Progenitor cell of endocrine pancreas (in vitro differentiated cells): ENCODE data around the gene PRSS36. TPM values are rescaled to one million over a fixed set of nuclear protein-coding genes. Genes with fewer than 3 reads are reported as not detected.

Experiments used
- DNase-seq: peaks from one replicate; pipeline ENCODE4 v3.0.0; 2021; ENCODE audit warnings: low spot score; ENCODE audit not compliant: unreplicated experiment
- H3K27ac Mint-ChIP-seq: 2 replicates; pipeline ENCODE4 v1.8.0; 2021; ENCODE audit warnings: mild to moderate bottlenecking, moderate library complexity, mixed read lengths
- H3K27me3 Mint-ChIP-seq: 2 replicates; pipeline ENCODE4 v1.8.0; 2021; ENCODE audit warnings: mixed read lengths
- H3K36me3 Mint-ChIP-seq: 2 replicates; pipeline ENCODE4 v1.8.0; 2022; ENCODE audit warnings: mixed read lengths; ENCODE audit not compliant: insufficient read depth
- H3K4me1 Mint-ChIP-seq: 2 replicates; pipeline ENCODE4 v1.8.0; 2021; ENCODE audit warnings: low read depth, mixed read lengths
- H3K4me3 Mint-ChIP-seq: 2 replicates; pipeline ENCODE4 v1.8.0; 2021; ENCODE audit warnings: low read depth, mild to moderate bottlenecking, moderate library complexity, mixed read lengths
- H3K9me3 Mint-ChIP-seq: 2 replicates; pipeline ENCODE4 v1.8.0; 2021; ENCODE audit warnings: low read depth, mixed read lengths
- total RNA-seq: library from RNA; stranded (reverse); gene quantifications from 2 replicates; pipeline ENCODE4 v1.2.1, GENCODE V29; 2021
- TF ChIP-seq, protein P1 (sequence below): fragments of 200-600 bp; sonication (generic); IDR thresholded peaks from one replicate; pipeline ENCODE4 v1.5.0; 2021; ENCODE audit warnings: antibody characterized with exemption, mild to moderate bottlenecking; ENCODE audit not compliant: unreplicated experiment

Gene PRSS36
- total RNA-seq, 1 donor from 2014 or later, result 0.65 TPM

DNA sequence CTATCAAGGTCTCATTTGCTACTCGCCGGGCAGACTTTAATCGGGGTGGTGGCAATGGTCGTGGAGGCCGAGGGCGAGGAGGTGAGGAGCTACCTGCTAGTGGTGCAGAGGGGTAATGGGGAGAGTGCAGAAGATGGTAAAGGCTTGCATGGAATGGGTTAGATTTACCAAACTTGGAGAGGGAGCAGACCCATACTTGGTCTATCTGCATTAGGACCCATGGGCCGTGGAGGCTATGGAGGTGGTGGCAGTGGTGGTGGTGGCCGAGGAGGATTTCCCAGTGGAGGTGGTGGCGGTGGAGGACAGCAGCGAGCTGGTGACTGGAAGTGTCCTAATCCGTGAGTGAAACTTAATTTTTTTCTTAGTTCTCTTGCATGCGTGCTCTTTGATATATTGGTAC, 40.2 kb upstream of the PRSS36 start:
- H3K4me3 Mint-ChIP-seq, result no peak overlapping the region
- H3K27me3 Mint-ChIP-seq, result no peaks in the 10 kb centered on the region
- TF ChIP-seq, protein P1, sequence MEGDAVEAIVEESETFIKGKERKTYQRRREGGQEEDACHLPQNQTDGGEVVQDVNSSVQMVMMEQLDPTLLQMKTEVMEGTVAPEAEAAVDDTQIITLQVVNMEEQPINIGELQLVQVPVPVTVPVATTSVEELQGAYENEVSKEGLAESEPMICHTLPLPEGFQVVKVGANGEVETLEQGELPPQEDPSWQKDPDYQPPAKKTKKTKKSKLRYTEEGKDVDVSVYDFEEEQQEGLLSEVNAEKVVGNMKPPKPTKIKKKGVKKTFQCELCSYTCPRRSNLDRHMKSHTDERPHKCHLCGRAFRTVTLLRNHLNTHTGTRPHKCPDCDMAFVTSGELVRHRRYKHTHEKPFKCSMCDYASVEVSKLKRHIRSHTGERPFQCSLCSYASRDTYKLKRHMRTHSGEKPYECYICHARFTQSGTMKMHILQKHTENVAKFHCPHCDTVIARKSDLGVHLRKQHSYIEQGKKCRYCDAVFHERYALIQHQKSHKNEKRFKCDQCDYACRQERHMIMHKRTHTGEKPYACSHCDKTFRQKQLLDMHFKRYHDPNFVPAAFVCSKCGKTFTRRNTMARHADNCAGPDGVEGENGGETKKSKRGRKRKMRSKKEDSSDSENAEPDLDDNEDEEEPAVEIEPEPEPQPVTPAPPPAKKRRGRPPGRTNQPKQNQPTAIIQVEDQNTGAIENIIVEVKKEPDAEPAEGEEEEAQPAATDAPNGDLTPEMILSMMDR, result no peak
- no peaks in the 10 kb centered on the region for H3K4me1 Mint-ChIP-seq
- H3K27ac Mint-ChIP-seq, result peak overlapping the region; percentile 76
- H3K36me3 Mint-ChIP-seq, result peaks cover 71% of the 10 kb centered on the region
- H3K9me3 Mint-ChIP-seq, result no peaks in the 10 kb centered on the region
- DNase-seq, result no peak

DNA sequence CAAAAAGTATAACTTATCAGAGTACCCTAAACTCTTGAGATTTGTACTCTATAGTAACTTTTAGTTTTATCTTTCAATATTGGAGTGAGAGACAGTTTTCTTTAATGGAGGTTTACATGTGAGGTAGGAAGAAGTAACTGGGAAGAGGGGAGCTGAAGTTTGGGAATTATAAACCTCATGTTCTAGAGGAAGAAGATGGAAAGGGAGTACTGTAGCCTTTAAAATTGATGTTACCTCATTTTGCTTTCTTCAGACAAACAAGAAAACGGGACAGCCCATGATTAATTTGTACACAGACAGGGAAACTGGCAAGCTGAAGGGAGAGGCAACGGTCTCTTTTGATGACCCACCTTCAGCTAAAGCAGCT, 39.5 kb upstream of the PRSS36 start:
- H3K9me3 Mint-ChIP-seq, result no peaks in the 10 kb centered on the region
- H3K27ac Mint-ChIP-seq, result peak overlapping the region; percentile 0
- DNase-seq, result no peak
- TF ChIP-seq, protein P1, result no peak
- no peaks in the 10 kb centered on the region for H3K27me3 Mint-ChIP-seq
- H3K36me3 Mint-ChIP-seq, result peaks cover 70% of the 10 kb centered on the region
- no peaks in the 10 kb centered on the region for H3K4me1 Mint-ChIP-seq
- H3K4me3 Mint-ChIP-seq, result no peak overlapping the region

DNA sequence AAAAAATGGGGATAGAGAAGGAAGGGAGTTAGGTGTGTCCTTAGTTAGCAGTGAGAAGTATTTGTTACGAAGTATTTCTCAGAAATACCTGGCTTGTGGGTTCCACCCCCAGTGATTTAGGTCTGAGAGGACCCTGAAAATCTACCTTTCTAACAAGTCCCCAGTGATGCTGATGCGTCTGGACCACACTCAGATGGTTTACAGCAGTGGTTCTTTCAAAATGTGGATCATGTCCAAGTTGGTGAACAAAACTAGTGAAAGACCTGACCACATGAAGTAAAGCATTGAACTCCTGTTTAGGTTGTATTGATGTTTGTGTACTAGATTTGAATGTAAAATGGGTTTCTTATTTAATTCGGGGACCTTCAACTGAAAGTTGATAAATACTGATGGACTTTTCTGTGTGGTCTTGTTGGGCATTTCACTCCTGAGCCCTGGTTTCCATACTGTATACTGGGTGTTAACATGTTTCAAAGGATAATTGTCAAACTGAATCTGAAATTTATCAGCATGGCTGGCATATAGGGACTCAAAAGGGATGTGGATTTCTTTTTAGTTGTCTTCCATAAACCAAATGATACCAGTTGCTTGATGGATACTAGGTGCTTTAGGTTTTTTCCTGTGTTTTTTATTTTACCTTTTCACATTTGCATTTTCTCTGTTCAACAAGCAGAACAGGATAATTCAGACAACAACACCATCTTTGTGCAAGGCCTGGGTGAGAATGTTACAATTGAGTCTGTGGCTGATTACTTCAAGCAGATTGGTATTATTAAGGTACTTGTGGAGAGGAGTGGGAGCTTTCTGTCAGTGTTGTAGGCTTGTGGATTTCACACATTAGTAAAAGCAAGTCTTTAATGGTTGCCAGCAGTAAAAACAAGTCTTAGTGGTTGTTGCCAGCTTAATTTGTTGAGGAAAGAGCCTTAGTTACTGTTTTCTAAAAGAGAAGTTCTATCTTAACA, 38.9 kb upstream of the PRSS36 start:
- no peak for DNase-seq
- Mint-ChIP-seq H3K27ac (peak overlapping the region; percentile 81), H3K4me1 (no peaks in the 10 kb centered on the region), H3K4me3 (no peak overlapping the region), H3K27me3 (no peaks in the 10 kb centered on the region), H3K36me3 (peaks cover 72% of the 10 kb centered on the region), H3K9me3 (no peaks in the 10 kb centered on the region)
- TF ChIP-seq, protein P1, result no peak

DNA sequence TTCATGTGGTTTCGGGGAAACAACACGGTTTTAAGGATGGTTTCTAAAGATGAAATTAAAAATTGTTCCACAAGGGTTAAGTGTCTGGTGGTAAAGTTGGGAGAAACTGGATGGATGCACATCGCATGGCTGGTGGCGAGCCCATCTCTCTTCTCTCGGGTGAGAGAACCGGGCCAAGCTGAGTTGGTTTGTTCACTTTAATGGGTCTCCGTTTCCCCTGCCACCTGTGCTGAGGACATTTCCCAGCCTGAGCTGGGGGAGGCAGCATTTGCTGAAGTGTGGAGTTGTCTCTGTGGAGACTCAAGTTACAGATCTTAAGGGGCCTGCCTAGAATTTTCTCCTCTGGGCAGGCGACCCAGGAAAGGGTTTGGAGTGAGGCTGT, 37.9 kb upstream of the PRSS36 start:
- H3K9me3 Mint-ChIP-seq, result no peaks in the 10 kb centered on the region
- peaks cover 5% of the 10 kb centered on the region for H3K4me1 Mint-ChIP-seq
- no peak for DNase-seq
- peak overlapping the region; percentile 81 for H3K27ac Mint-ChIP-seq
- peaks cover 73% of the 10 kb centered on the region for H3K36me3 Mint-ChIP-seq
- H3K27me3 Mint-ChIP-seq, result no peaks in the 10 kb centered on the region
- H3K4me3 Mint-ChIP-seq, result no peak overlapping the region
- TF ChIP-seq, protein P1, result no peak

DNA sequence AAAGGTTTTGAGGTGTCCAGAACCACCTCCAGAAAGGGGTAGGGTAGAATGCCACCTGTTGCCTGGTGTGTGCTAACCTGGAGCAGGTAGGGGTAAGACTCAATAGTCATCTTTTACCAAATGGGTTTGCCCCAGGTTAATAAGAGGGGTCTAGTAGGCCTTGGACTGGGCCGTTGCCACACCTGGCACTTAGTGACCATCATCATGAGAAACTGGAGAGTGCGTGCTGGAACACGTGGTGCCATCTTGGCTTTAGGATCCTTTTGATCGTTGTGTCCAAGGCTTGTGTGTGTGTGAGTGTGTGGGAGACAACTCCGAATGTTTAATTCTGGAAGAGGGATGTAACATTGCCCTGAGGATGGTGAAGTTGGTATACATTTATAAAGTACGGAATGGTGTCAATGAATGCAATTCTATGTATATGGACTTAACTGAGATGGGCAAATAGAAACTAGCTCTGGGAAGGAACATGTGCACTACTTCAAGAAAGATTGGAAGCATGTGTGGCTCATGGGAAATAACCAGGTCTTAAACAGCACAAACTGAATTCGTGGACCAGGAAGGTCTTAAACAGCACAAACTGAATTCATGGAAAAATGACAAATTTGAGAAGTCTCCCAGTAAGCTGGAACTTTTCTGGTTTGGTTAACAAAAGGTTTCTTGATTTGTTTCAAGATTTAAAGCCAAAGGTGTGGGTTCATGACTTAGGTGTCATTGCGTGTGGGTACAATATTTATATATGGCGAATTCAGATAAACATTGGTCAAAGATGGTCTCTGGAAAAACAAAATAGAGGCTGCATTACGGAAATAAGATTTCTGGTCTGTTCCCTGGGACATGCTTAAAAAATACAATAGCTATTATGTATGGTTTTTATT, 37.3 kb upstream of the PRSS36 start:
- Mint-ChIP-seq H3K27ac (peak overlapping the region; percentile 67), H3K4me3 (no peak overlapping the region), H3K9me3 (no peaks in the 10 kb centered on the region), H3K36me3 (peaks cover 74% of the 10 kb centered on the region), H3K4me1 (peaks cover 11% of the 10 kb centered on the region), H3K27me3 (no peaks in the 10 kb centered on the region)
- TF ChIP-seq, protein P1, result no peak
- DNase-seq, result no peak
